Measurements from ENCODE around the gene SIK1. TPM values are rescaled to one million over a fixed set of nuclear protein-coding genes. Genes with fewer than 3 reads are reported as not detected.

SIK1 gene
- total RNA-seq: 9.8 and 12.0 TPM in 2 replicates

GRCh38 chr21:43426404-43427241 is at the start of gene SIK1:
Gene SIK1 (minus strand): TSS chr21:43427131. CDS start chr21:43426178, 953 bp downstream.

Other genes starting within 250 kb of the SIK1 start
- 5.5 and 10.6 TPM in 2 replicates for gene HSF2BP, start 232.4 kb upstream of the SIK1 start, total RNA-seq
- gene RRP1B, start 232.4 kb upstream of the SIK1 start, total RNA-seq: 36.6 and 42.0 TPM in 2 replicates